Calu3 (cell line): Measurements from ENCODE around the gene CHAF1B. TPM values are rescaled to one million over a fixed set of nuclear protein-coding genes. Genes with fewer than 3 reads are reported as not detected.

Experiments
- BruUV-seq: library from RNA; stranded (reverse); fragments of 400-500 nt; replicated peaks from 2 replicates; lab custom pipeline; 2021; lab: Mats Ljungman, UMichigan
- CTCF ChIA-PET: fragments of 300-600 bp; sonication (Branson Sonifier 250); formaldehyde crosslinking; loops from one replicate; lab custom pipeline; 2022; ENCODE audit warnings: antibody characterized with exemption; lab: Charles Lee
- DNase-seq: peaks from one replicate; pipeline ENCODE4 v3.0.0; 2022
- H3K27ac Mint-ChIP-seq: one replicate; pipeline ENCODE4 v1.8.0; 2022; ENCODE audit warnings: mixed read lengths; ENCODE audit not compliant: unreplicated experiment
- H3K27me3 Mint-ChIP-seq: one replicate; pipeline ENCODE4 v1.8.0; 2022; ENCODE audit warnings: mixed read lengths; ENCODE audit not compliant: unreplicated experiment
- H3K36me3 Mint-ChIP-seq: one replicate; pipeline ENCODE4 v1.8.0; 2022; ENCODE audit warnings: mild to moderate bottlenecking, moderate library complexity, mixed read lengths; ENCODE audit not compliant: insufficient read depth, unreplicated experiment
- H3K4me1 Mint-ChIP-seq: one replicate; pipeline ENCODE4 v1.8.0; 2022; ENCODE audit warnings: mild to moderate bottlenecking, low read depth, mixed read lengths; ENCODE audit not compliant: unreplicated experiment
- H3K4me3 Mint-ChIP-seq: one replicate; pipeline ENCODE4 v1.8.0; 2022; ENCODE audit warnings: mild to moderate bottlenecking, low read depth, moderate library complexity, mixed read lengths; ENCODE audit not compliant: unreplicated experiment
- H3K9me3 Mint-ChIP-seq: one replicate; pipeline ENCODE4 v1.8.0; 2022; ENCODE audit warnings: low read depth, mixed read lengths; ENCODE audit not compliant: unreplicated experiment
- CTCF ChIP-seq: fragments of 200-600 bp; IDR thresholded peaks from one replicate; pipeline ENCODE4 v1.8.0; 2022; ENCODE audit warnings: antibody characterized with exemption; ENCODE audit not compliant: unreplicated experiment
- intact Hi-C: fragments of 100-400 bp; cut with micrococcal nuclease; formaldehyde crosslinking; loops from one replicate; pipeline ENCODE4 v1.10.0; 2022; ENCODE audit not compliant: unreplicated experiment
- total RNA-seq: library from RNA; stranded (reverse); gene quantifications from 2 replicates; pipeline ENCODE4 v1.2.3, GENCODE V29; 2022

The CHAF1B gene
- total RNA-seq, 1 experiment from 2014 or later: 16.0 TPM

DNA sequence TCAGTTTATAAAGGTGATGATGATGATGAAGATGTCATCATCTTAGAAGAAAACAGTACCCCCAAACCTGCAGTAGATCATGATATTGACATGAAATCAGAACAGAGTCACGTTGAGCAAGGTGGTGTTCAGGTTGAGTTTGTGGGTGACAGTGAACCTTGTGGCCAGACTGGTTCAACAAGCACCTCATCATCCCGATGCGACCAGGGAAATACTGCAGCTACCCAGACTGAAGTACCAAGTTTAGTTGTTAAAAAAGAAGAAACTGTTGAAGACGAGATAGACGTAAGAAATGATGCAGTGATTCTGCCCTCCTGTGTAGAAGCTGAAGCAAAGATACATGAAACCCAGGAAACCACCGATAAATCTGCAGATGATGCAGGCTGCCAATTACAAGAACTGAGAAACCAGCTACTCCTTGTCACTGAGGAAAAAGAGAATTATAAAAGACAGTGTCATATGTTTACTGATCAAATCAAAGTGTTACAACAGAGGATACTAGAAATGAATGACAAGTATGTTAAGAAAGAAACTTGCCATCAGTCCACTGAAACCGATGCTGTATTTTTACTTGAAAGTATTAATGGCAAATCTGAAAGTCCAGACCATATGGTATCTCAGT lies 16.0 kb upstream of the CHAF1B start:
- H3K9me3 Mint-ChIP-seq: no peaks in the 10 kb centered on the region
- H3K4me1 Mint-ChIP-seq: no peaks in the 10 kb centered on the region
- H3K36me3 Mint-ChIP-seq: peaks cover 38% of the 10 kb centered on the region
- H3K4me3 Mint-ChIP-seq: no peak overlapping the region
- TF ChIP-seq CTCF: no peak
- CTCF ChIA-PET: no interaction called here
- no peaks in the 10 kb centered on the region for H3K27me3 Mint-ChIP-seq
- DNase-seq: no peak
- TSS peak; percentile 33 for BruUV-seq
- intact Hi-C loops: no loop called here
- H3K27ac Mint-ChIP-seq: no peak overlapping the region

GRCh38 chr21:36375994-36376393 lies 9.2 kb upstream of the CHAF1B start:
- intact Hi-C loops: no loop called here
- no peak for TF ChIP-seq CTCF
- no peaks in the 10 kb centered on the region for H3K4me1 Mint-ChIP-seq
- H3K4me3 Mint-ChIP-seq: no peak overlapping the region
- H3K27ac Mint-ChIP-seq: no peak overlapping the region
- no peaks in the 10 kb centered on the region for H3K27me3 Mint-ChIP-seq
- no peaks in the 10 kb centered on the region for H3K9me3 Mint-ChIP-seq
- DNase-seq: no peak
- H3K36me3 Mint-ChIP-seq: peaks cover 22% of the 10 kb centered on the region
- BruUV-seq: no TSS peak
- CTCF ChIA-PET: no interaction called here

DNA sequence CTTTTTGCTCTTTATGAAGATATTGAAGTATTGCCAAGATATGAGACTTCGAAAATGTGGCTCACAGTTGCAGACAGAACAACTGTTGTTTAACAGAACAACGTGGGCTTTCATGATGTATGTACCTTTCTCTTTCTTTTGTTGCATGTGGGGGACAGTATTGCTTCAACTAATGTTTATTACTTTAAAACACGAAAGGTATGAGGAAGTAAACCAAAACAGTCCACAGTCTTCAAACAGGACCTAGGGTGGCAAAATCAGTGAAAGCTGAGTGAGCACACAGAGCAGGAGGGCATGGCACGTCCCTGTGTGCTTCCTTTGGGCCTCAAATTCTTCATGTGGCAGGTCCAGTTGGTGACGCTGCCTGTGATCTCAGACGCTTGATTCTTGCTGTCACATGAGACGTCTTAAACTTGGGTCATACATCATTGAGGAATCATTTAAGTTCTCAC lies 7.8 kb upstream of the CHAF1B start:
- DNase-seq: peak; percentile 49
- peaks cover 7% of the 10 kb centered on the region for H3K4me1 Mint-ChIP-seq
- H3K27ac Mint-ChIP-seq: peak overlapping the region; percentile 71
- CTCF ChIA-PET: no interaction called here
- H3K27me3 Mint-ChIP-seq: no peaks in the 10 kb centered on the region
- TF ChIP-seq CTCF: no peak
- H3K36me3 Mint-ChIP-seq: peaks cover 24% of the 10 kb centered on the region
- H3K4me3 Mint-ChIP-seq: no peak overlapping the region
- no TSS peak for BruUV-seq
- intact Hi-C loops: no loop called here
- no peaks in the 10 kb centered on the region for H3K9me3 Mint-ChIP-seq

- Mint-ChIP-seq H3K4me1 (peaks cover 11% of the 10 kb centered on the region), H3K4me3 (no peak overlapping the region), H3K9me3 (no peaks in the 10 kb centered on the region), H3K27me3 (no peaks in the 10 kb centered on the region), H3K36me3 (peaks cover 20% of the 10 kb centered on the region), H3K27ac (no peak overlapping the region)
- BruUV-seq: no TSS peak
- intact Hi-C loops: no loop called here
- CTCF ChIA-PET: no interaction called here
- no peak for TF ChIP-seq CTCF
- DNase-seq: no peak
These were observed 5.9 kb upstream of the CHAF1B start for GRCh38 chr21:36379251-36379650.
